HUDEP-2 (cell line): ENCODE measurements around the gene TEX14.
A peak's percentile ranks its signal among the peaks of the same experiment; 100 is the strongest.
"Not testable (repeated sequence)": the region's sequence is repeated elsewhere in the genome, so short reads cannot be mapped to it uniquely, and the experiment has no call there.

Experiments
- DNase-seq, 76 experiments: peaks; one replicate each; lab custom pipeline; 2025; ENCODE audit not compliant: unreplicated experiment in 76 of 76; lab: John Stamatoyannopoulos, UW

The TEX14 gene

GRCh38 chr17:58690033-58690432 lies 1.8 kb downstream of the TEX14 start:
- DNase-seq, result not testable (repeated sequence)

GRCh38 chr17:58688521-58688920 lies 3.3 kb downstream of the TEX14 start:
- no peak for DNase-seq

DNA sequence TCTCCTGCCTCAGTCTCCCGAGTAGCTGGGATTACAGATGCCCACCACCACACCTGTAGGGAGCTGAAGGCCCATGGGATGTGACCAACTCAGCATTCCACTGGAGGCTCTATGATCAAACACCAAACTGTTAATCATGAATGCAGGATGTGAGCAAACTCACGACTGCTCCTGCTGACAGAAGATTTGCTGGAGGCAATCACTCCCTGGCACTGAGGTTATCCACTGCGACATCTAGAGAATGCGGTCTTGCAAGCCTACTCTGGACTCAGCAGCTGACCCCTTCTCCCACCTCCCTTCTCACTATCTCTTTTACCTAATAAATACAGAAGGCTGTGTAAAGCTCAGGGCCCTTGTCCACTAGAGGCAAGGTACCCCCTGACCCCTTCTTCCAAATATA lies 4.9 kb downstream of the TEX14 start:
- DNase-seq, result no peak

- not testable (repeated sequence) for DNase-seq
These were observed 7.4 kb downstream of the TEX14 start for GRCh38 chr17:58684462-58684861.

DNA sequence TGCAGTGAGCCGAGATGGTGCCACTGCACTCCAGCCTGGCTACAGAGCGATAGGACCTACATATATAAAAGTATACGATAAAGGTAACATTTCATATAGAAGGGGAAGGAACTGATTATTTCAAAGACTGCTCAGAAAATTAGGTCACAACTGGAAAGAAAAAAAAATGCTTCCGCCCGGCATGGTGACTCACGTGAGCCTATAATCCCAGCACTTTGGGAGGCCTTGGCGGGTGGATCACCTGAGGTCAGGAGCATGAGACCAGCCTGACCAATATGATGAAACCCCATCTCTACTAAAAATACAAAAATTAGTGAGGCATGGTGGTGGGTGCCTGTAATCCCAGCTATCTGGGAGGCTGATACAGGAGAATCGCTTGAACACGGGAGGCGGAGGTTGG lies 7.8 kb downstream of the TEX14 start:
- no peak for DNase-seq

- DNase-seq, result no peak
These were observed 11.8 kb downstream of the TEX14 start for GRCh38 chr17:58680038-58680369.

GRCh38 chr17:58679263-58680037 lies 12.4 kb downstream of the TEX14 start:
- DNase-seq, result peak in 32 of 76 experiments; percentile 3 to 83 (median 48)

DNA sequence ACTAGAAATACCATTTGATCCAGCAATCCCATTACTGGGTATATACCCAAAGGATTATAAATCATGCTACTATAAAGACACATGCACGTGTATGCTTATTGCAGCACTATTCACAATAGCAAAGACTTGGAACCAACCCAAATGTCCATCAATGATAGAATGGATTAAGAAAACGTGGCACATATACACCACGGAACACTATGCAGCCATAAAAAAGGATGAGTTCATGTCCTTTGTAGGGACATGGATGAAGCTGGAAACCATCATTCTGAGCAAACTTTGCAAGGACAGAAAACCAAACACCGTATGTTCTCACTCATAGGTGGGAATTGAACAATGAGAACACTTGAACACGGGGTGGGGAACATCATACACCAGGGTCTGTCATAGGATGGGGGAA lies 13.6 kb downstream of the TEX14 start:
- DNase-seq, result not testable (repeated sequence)

DNA sequence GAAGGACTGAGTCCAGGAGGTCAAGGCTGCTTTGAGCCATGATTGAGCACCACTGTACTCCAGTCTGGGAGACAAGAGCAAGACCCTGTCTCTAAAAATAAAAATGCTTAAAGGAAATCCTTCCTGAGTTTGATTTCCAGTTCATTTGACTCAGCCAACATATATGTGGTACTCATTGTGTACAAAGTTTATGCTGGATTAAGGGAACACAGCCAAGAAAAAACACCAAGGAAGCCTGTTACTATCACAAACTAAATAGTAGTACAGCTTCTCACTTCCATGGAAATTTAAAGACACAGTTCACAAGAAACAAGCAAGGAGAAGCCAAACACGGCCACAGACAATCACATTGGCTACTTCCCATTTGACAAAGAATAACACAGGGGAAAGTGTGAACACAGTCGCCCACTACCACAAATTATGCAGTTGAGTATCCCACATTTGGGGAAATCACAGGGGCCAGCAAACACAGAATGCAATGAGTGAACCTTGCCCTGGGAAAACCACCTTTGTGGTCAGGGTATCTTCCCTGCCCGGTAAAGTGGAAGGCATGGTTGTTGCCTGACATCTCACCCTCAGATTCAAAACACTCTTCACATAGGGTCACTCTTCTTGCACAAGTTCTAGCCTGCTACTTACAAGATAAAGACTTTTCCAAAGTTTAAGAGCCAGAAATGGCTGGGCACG lies 14.5 kb downstream of the TEX14 start:
- DNase-seq, result no peak

DNA sequence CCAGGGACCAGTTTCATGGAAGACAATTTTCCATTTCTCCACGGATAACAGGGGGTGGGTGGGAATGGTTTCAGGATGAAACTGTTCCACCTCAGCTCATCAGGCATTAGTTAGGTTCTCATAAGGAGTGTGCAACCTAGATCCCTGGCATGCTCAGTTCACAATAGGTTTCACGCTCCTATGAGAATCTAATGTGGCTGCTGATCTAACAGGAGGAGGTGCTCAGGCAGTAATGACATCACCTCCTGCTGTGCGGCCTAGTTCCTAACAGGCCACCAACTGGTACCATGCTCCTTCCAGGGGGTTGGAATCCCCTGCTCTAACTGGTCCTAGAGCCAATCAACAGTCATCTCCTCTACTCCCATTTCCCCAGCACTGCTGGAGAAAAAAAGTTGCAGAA lies 19.9 kb downstream of the TEX14 start:
- no peak for DNase-seq

GRCh38 chr17:58669853-58670252 lies 22.0 kb downstream of the TEX14 start:
- DNase-seq, result no peak

GRCh38 chr17:58668598-58668935 lies 23.3 kb downstream of the TEX14 start:
- no peak for DNase-seq

- no peak for DNase-seq
These were observed 23.8 kb downstream of the TEX14 start for GRCh38 chr17:58667934-58668597.

DNA sequence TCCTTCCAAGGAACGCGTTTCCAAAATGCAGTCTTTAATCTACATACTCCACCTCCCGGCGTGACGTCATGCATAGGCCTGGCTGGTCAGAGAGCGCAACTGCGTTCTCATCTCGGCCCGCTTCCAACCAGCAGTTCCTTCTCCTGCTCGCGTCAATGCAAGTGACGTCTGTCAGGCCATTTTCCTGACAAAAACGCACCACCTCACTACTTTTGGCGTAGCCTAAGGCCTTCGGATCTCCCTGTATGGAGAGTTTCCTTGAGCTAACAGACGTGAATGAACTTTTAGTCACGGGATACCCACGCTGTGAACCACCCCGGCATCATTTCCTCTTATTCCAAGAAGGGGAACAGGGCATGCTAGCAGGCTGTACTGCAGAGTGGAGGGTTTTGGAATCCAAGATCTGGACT lies 25.0 kb downstream of the TEX14 start:
- DNase-seq, result no peak

- no peak for DNase-seq
These were observed 25.6 kb downstream of the TEX14 start for GRCh38 chr17:58665946-58666857.

DNA sequence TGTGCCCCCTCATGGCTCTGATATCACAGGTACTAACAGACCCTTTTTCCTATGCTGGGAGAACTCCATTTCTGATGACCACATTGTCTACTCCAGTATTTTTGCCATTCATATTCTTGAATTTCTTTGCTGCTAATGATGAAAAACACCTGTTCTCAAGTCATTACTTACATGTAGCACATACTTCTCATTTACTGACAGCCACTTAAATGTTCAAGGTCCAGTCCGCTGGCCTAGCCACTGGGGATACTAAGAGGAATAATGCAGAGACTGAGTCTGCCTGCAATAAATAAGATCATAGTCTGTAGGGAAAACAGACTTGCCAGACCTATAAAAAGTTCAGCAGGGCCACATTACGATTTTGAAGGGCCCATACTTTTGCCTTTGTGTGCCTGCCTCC lies 27.5 kb downstream of the TEX14 start:
- DNase-seq, result no peak

DNA sequence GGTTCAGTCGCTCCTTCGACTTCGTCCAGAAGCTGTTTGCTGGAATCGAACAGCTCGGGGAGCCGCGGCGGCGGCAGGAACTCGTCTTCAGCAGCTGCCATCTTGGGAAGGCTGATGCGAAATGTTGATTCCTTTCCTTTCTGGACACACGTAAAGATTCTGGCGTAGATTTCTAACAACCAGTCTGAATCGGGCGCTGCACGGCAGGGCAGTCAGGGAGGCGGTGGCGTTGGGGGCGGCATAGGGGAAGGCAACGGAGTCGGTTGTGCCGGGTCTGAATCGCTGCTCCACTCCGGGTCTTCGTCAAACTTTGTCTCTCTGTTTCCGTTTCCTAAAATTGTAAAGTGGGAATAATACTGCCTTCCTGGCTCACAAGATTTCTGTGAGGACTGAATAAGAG lies 30.3 kb downstream of the TEX14 start:
- DNase-seq, result no peak

DNA sequence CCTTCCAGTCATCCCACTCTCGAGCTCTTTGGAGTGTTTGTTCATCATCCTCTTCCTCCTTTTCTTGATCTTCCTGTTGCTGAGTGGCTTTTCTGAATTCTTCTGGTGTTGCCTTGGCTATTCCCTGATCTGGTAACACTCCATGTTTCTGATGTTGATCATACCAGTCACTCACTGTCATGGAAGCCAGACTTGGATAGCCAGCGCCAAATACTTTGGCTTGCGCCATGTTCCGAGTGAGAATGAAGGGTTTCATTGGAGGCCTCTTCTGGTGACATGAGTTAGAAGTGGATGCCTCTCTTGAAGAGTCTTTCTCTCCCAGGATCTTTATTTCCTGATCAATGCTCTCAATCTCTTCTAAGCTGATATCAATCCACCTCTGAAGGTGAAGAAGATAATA lies 31.2 kb downstream of the TEX14 start:
- no peak for DNase-seq

DNA sequence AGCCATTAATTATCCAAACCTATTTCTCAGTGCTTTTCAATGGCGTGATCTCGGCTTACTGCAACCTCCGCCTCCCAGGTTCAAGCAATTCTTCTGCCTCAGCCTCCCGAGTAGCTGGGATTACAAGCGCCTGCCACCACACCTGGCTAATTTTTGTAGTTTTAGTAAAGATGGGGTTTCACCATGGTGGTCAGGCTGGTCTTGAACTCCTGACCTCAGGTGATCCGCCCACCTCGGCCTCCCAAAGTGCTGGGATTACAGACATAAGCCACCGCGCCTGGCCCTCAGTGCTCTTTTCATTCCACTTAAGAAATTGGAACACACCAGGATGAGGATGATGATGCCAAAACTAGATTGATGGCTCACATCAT lies 32.1 kb downstream of the TEX14 start:
- not testable (repeated sequence) for DNase-seq

GRCh38 chr17:58658804-58659713 lies 32.8 kb downstream of the TEX14 start:
- peak in 75 of 76 experiments; percentile 13 to 97 (median 78) for DNase-seq
